NCI-H2029 (cell line): ENCODE measurements around the gene PIGV.

Experiments
- DNase-seq: peaks from one replicate; lab custom pipeline; 2025; lab: John Stamatoyannopoulos, UW

Gene PIGV

DNA sequence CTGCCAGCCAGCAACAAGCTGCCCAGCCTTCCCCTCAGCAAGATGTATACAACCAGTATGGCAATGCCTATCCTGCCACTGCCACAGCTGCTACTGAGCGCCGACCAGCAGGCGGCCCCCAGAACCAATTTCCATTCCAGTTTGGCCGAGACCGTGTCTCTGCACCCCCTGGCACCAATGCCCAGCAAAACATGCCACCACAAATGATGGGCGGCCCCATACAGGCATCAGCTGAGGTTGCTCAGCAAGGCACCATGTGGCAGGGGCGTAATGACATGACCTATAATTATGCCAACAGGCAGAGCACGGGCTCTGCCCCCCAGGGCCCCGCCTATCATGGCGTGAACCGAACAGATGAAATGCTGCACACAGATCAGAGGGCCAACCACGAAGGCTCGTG, 13.3 kb upstream of the PIGV start:
- no peak for DNase-seq

DNA sequence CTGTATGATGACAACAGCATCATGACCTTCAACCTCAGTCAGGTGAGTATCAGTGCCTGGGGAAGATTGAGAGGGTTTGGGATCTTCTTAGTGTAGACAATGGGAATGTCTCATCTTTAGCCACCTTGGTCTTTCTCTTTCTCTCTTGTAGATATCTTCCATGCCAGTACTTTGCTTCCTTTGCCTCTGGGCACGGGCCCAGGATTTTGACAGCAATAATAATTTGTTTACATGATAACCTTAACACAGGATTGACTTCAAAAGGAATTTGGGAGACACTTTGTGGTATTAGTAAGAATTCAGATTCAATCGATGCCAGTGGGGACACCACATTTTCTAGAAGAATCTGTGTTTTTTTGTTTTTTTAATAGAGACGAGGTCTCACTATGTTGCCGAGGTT, 12.1 kb upstream of the PIGV start:
- DNase-seq, result no peak

DNA sequence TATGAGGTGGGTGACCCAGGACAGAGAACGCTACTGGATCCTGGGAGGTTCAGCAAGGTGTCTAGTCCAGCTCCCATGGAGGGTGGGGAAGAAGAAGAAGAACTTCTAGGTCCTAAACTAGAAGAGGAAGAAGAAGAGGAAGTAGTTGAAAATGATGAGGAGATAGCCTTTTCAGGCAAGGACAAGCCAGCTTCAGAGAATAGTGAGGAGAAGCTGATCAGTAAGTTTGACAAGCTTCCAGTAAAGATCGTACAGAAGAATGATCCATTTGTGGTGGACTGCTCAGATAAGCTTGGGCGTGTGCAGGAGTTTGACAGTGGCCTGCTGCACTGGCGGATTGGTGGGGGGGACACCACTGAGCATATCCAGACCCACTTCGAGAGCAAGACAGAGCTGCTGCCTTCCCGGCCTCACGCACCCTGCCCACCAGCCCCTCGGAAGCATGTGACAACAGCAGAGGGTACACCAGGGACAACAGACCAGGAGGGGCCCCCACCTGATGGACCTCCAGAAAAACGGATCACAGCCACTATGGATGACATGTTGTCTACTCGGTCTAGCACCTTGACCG, 8.6 kb upstream of the PIGV start:
- no peak for DNase-seq

DNA sequence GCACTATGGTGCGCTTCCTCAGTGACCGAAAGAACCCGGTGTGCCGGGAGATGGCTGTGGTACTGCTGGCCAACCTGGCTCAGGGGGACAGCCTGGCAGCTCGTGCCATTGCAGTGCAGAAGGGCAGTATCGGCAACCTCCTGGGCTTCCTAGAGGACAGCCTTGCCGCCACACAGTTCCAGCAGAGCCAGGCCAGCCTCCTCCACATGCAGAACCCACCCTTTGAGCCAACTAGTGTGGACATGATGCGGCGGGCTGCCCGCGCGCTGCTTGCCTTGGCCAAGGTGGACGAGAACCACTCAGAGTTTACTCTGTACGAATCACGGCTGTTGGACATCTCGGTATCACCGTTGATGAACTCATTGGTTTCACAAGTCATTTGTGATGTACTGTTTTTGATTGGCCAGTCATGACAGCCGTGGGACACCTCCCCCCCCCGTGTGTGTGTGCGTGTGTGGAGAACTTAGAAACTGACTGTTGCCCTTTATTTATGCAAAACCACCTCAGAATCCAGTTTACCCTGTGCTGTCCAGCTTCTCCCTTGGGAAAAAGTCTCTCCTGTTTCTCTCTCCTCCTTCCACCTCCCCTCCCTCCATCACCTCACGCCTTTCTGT, 7.3 kb upstream of the PIGV start:
- DNase-seq, result no peak

- DNase-seq, result no peak
These were observed 6.4 kb upstream of the PIGV start for GRCh38 chr1:26781206-26781825.

DNA sequence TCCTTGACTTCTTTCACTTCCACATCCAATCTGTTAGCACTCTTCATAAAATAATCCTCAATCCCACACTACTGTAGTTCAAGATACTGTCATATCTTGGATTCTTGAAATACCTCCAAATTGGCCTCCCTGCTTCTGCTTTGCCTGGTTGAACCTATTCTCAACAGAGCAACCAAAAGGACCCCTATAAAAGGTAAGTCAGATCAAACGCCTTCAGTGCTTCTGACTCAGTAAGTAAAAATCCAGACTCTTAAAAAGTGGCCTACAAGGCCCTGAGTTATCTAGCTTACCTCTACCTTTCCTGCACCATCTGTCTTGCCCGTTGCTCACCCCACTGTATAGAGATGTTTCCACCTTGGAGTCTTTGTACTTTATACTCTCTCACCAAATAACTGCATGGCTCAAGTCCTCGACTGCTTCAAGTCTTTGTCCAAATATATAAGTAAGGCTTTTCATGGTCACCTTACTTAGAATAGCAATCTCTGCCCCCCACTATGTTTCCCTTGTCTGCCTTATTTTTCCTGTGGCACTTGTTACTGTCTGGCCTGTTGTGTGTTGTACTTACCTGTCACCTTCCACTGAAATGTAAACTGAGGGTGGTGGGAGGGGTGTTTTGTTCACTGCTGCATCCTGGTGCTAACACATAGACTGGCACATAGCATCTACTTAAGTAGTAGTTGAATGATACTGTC, 5.1 kb upstream of the PIGV start:
- no peak for DNase-seq

DNA sequence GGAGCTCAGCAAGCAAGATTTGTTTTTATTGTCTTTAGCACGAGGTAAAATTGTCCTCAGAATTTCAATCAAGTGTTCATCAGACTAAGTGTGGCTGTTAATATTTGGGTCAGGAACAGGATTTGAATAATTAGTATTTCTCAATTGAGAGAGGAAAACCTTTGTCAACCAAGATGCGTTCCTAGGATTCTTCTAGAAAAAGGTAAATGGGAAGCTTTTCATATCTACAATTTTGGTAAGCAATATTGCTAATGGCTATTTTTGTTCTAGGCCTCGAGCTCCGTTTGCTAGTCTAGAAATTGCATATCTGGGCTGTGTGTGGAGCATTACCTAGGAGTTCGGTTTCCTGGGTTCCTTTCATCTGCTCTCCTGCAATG, 4.1 kb upstream of the PIGV start:
- no peak for DNase-seq

GRCh38 chr1:26784023-26784871, 3.5 kb upstream of the PIGV start:
- DNase-seq, result peak; percentile 40

DNA sequence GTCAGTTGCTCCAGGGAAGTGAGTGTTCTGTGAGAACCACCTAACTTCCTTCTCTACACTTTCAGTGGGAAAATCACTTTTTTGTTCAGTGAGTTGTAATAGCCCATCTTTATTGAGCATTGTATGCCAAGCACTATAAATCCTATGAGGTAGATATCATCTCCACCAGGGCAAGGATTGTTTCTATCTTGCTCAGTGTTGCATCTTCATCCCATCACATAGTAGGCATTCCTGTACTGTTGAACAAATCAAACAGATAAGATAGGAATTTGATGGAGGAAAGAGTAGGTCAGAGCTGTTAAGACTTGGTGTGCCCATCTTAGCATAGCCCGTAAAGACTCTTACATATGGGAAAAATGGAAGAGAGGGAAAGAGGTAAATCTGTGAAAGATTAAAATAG, 2.9 kb upstream of the PIGV start:
- no peak for DNase-seq

DNA sequence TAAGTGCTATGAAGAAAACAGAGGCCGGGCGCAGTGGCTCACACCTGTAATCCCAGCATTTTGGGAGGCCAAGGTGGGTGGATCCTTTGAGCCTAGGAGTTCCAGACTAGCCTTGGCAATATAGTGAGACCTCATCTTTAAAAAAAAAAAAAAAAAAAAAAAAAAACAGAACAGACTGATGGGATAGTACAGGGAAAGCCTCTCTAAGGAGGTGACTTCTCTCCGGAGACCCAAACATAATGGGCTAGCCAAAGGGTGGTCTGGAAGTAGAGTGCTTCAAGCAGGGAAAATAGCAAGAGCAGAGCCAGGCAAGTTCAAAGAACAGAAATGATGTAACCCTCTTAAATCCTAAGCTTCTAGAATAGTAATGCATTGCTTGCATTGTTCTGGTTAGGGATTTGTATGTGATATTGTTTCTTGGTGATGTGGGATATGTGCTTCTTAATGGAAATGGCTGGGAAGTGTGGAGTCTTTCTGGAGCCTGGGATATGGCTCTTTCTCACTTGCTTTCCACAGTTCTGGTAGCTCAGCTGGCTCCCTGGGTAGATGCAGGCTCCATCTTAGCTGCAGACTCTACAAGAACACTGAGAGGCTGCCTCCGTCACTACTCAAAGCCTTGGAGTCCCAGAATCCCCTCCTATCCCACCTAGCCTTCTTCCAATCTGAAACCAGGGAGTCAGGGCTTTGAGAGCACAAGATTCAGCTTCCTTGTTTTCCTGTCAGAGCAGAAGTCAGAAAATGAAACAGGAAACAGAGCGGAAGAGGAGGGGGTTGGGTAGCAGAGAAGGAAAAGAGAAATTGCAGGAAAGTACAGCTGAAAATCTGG, 1.9 kb upstream of the PIGV start:
- DNase-seq, result no peak

DNA sequence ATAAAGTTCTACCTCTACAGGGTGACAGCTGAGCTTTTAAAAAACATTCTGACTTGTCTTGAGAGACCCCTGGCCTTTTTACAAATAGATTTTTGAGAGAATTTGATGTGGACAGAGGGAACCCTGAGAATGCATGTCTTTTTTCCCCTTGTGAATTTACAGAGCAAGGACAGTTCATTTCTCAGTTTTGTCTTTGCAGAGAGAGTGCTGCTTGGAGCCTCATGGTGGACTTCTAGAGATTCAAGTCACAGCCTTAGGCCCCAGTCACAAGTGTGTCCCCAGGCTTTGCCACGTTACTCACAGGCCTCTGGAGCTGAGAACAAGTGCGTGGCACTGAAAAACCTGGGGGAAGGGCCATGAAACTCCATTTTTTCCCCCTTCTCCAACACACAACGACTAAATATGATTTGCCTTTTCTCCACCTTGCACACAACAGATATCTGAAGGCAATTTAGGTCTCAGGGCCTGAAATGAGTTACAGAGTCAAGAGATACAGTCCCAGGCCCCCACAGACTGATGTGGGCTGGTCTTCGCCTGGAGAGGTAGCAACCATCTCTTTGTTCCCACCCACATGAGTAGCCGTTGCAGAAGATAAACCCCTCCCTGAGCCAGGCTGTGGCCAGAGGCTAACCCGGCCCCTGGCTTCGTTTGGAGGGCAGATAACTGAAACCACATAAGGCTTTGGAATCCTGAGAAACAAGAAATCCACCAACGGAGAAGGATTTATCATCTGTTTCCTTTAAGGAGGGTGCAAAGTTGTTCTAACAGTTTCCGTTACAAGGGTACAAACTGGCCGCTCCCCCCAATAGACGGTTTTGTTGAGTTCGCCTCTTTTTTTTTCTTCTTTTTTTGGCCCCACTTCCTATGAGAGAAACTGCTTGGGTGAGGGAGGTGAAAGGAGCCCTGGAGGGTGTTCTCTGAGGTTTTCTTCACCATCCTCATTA, 1.0 kb upstream of the PIGV start:
- peak; percentile 8 for DNase-seq

DNA sequence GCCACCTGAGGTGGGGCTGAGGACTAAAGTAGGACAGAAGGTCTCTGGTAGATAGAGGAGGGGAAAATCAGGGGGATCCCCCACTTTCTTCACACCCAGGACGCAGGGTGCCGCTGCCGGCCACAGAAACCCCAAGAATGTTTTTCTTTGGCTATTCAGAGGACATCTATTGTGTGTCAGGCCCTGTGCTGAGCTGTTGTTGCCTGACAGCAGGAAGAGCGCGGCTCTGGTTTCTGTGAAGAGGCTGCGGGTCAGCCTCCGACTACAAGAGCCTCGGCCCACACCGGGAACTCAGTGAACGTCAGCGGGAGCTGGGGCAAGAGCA, 407 bp upstream of the PIGV start:
- peak; percentile 52 for DNase-seq

GRCh38 chr1:26788515-26788785, 700 bp downstream of the PIGV start:
- DNase-seq, result no peak

- DNase-seq, result peak; percentile 67
These were observed 1.3 kb downstream of the PIGV start for GRCh38 chr1:26788836-26789611.

DNA sequence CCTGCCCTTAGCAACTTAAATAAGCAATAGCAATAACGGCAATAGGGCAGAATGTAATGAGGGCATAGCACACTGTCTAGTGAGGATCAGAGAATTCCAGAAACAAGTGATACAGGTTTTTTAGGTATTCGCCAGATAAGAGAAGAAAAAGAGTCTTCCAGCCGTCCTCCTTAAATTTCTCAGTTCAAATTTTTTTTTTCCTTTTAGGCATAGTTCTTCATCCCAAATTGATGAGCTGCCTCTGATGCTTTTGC, 1.8 kb downstream of the PIGV start:
- no peak for DNase-seq

DNA sequence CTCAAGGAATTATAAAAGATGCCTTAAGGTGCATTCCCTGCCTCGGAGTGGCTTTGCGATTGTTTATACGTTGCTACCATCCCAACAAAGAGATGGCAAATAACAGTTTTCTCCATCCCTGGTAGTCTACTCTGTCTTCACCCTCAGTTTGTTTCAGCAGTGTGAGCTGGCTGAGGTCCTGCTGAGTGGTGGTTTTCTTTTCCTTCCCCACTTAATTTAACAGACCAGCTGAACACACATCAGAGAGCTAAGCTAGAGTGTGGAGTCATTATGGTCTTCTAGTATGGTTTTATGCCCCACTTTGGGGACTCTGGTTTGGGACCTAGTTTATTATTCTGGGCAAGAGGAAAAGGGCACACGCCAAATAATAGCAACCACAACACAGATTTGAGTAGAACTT, 2.2 kb downstream of the PIGV start:
- DNase-seq, result no peak

- no peak for DNase-seq
These were observed 2.8 kb downstream of the PIGV start for GRCh38 chr1:26790551-26790953.

DNA sequence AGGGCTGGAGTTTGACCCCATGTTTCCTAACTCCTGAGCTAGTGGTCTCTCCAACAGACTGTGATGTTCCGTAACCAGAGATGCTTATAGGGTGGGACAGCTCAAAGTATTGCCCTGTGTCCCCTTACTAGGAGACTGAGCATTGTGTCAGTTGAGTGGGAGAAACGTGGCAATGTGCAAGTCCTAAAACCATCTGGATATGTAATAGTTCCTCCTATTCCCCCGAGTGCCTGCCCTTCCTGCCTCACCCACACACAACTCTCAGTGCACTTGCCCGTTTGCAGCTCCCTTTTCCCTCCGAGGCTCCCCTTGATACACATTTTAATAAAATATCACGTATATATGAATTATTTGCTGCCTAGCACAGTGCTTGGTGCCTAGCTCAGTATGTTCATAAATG, 3.4 kb downstream of the PIGV start:
- no peak for DNase-seq

GRCh38 chr1:26791626-26792025, 3.9 kb downstream of the PIGV start:
- no peak for DNase-seq

DNA sequence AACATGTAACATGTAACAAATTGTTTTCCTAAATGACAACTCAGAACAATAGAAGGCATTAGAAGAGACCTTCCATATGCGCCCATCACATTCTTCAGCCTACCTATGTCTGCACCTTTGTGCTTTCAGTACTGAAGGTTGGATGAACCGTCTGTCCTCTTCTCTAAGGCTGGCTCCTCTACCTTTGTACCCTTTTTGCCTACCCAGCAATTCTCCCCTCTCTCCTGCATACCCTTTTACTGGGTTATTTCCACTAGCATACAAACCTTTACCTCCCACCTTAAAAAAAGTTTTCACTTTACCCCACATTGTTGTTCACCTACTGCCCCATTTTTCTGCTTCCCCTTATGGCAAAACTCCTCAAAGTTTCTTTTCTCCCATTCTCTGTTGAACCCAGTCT, 5.2 kb downstream of the PIGV start:
- no peak for DNase-seq
